Measurements from ENCODE around the gene OVAAL. TPM values are rescaled to one million over a fixed set of nuclear protein-coding genes. Genes with fewer than 3 reads are reported as not detected.

The OVAAL gene
- total and polyA plus RNA-seq, 2 of the 8 experiments (the other 6 are each of a cell fraction or from before 2014, with no cell fraction given), result not detected

DNA sequence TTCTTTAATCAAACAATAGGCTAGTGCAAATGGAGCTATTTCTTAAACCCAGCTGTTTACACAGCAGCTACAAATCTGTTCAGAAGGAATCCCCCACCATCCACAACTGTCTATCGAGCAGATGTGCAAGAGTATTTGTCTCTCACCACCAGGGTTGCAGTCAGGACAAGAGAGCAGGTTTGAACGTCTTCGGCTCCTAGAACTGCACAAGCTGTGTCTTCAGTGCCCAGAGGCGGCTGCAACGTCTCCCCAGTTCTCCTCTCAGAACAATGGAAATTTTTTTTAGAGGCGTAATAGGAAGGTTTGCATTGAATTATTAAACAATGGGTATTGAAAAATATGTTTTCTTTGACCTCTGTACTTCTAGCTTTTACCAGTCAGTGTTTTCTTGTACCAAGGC is 7.3 kb downstream of the OVAAL start:
- CTCF ChIA-PET (ENCODE audit: partially characterized antibody), result interaction anchor here (1.5 kb wide), 1 partner anchor 16 kb away, joined by 3 read pairs; no protein-coding TSS in a partner anchor
- no peak for TF ChIP-seq SAP30 (IDR thresholded peaks at IDR 0.05; ENCODE audit: insufficient read depth, insufficient replicate concordance, low read length)
- no peak for TF ChIP-seq NANOG (IDR thresholded peaks at IDR 0.05; ENCODE audit: insufficient read depth, low read depth, low read length, poor library complexity, severe bottlenecking)
- no peak for TF ChIP-seq TEAD4 (IDR thresholded peaks at IDR 0.05; ENCODE audit: low read depth, low read length)
- TF ChIP-seq, protein P1, sequence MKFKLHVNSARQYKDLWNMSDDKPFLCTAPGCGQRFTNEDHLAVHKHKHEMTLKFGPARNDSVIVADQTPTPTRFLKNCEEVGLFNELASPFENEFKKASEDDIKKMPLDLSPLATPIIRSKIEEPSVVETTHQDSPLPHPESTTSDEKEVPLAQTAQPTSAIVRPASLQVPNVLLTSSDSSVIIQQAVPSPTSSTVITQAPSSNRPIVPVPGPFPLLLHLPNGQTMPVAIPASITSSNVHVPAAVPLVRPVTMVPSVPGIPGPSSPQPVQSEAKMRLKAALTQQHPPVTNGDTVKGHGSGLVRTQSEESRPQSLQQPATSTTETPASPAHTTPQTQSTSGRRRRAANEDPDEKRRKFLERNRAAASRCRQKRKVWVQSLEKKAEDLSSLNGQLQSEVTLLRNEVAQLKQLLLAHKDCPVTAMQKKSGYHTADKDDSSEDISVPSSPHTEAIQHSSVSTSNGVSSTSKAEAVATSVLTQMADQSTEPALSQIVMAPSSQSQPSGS (IDR thresholded peaks at IDR 0.05; ENCODE audit: low read length), result no peak
- no peak for TF ChIP-seq JUND (IDR thresholded peaks at IDR 0.05; ENCODE audit: low read length)
- TF ChIP-seq EP300 (IDR thresholded peaks at IDR 0.05; ENCODE audit: borderline replicate concordance in 1 of 2, low read depth in 2 of 2, low read length in 2 of 2), result no peak
- TF ChIP-seq HDAC6 (IDR thresholded peaks at IDR 0.05; ENCODE audit: low read depth, low read length), result no peak
- TF ChIP-seq, protein P2, sequence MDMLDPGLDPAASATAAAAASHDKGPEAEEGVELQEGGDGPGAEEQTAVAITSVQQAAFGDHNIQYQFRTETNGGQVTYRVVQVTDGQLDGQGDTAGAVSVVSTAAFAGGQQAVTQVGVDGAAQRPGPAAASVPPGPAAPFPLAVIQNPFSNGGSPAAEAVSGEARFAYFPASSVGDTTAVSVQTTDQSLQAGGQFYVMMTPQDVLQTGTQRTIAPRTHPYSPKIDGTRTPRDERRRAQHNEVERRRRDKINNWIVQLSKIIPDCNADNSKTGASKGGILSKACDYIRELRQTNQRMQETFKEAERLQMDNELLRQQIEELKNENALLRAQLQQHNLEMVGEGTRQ (IDR thresholded peaks at IDR 0.05; ENCODE audit: low read length), result no peak
- no peak for TF ChIP-seq KDM4A (IDR thresholded peaks at IDR 0.05; ENCODE audit: low read depth, low read length, severe bottlenecking)
- no peak for TF ChIP-seq TBP (IDR thresholded peaks at IDR 0.05; ENCODE audit: low read depth, low read length)

More for the DNA sequence above, 7.3 kb downstream of the OVAAL start:
- no peak overlapping the region for H3K18ac ChIP-seq (ENCODE audit: extremely low read depth, low read length)
- 88% methylated on average over 6 of the region's 6 CpGs; no CpG with 5 or more reads in 1 of the 2 experiments for WGBS, 2 experiments (ENCODE audit: extremely low coverage in 1 of 2, insufficient coverage in 1 of 2, insufficient read length in 1 of 2, insufficient replicate concordance in 2 of 2, low coverage in 1 of 2, low lambda C conversion rate in 2 of 2, missing lambda C conversion rate in 1 of 2)
- no peaks in the 10 kb centered on the region for H3K23me2 ChIP-seq (ENCODE audit: low read depth, low read length)
- no peak overlapping the region for H3K4ac ChIP-seq (replicated peaks; ENCODE audit: insufficient read length, low read depth, low read length)
- no peaks in the 10 kb centered on the region for H3K27me3 ChIP-seq (replicated peaks in 1 of 4; ENCODE audit: control insufficient read depth in 3 of 4, extremely low read depth in 1 of 4, insufficient read depth in 3 of 4, low read length in 3 of 4)
- POLR2A ChIA-PET (ENCODE audit: partially characterized antibody), result no interaction called here
- no peaks in the 10 kb centered on the region for H3K9me3 ChIP-seq (ENCODE audit: insufficient read depth in 2 of 2, low read depth in 1 of 2, low read length in 1 of 2)
- no peaks in the 10 kb centered on the region for H3K36me3 ChIP-seq (ENCODE audit: control insufficient read depth in 2 of 4, insufficient read depth in 4 of 4, low read length in 3 of 4)
- H2BK12ac ChIP-seq (ENCODE audit: low read depth, low read length), result no peak overlapping the region
- H3K4me1 ChIP-seq (replicated peaks in 1 of 4; ENCODE audit: control insufficient read depth in 3 of 4, insufficient read depth in 4 of 4, low read length in 3 of 4), result no peaks in the 10 kb centered on the region
- H3K14ac ChIP-seq (ENCODE audit: insufficient read length), result no peak overlapping the region
- no peak for FAIRE-seq
- no peak overlapping the region for H3K4me3 ChIP-seq (ENCODE audit: extremely low read depth in 1 of 4, insufficient read depth in 2 of 4, low read depth in 3 of 4, low read length in 4 of 4)
- H2BK20ac ChIP-seq (ENCODE audit: low read length), result no peak overlapping the region
- H3K56ac ChIP-seq (replicated peaks; ENCODE audit: insufficient read length, low read depth, low read length), result no peak overlapping the region
- no peak overlapping the region for H2BK15ac ChIP-seq (ENCODE audit: low read length)
- no peak overlapping the region for H2AK5ac ChIP-seq (ENCODE audit: low read depth, low read length)
- no peak overlapping the region for H2BK120ac ChIP-seq (replicated peaks; ENCODE audit: low read depth, low read length)
- H4K91ac ChIP-seq (replicated peaks; ENCODE audit: insufficient read length, low read length), result no peak overlapping the region
- H4K8ac ChIP-seq (ENCODE audit: extremely low read depth, insufficient read depth, low read length), result peak overlapping the region; percentile 39; the same call in 1 of the 2 replicates
- no peak overlapping the region for H2BK5ac ChIP-seq (ENCODE audit: low read depth, low read length)
- H4K5ac ChIP-seq (ENCODE audit: insufficient read length, low read depth, low read length), result no peak overlapping the region
- H2AFZ ChIP-seq (ENCODE audit: low read length), result 0 out of 2 replicates have a peak overlapping the region, but pooled peaks have one; percentile 49
- H4K20me1 ChIP-seq (replicated peaks in 1 of 2; ENCODE audit: control insufficient read depth in 1 of 2, insufficient read depth in 2 of 2, low read length in 2 of 2), result no peaks in the 10 kb centered on the region
- no peaks in the 10 kb centered on the region for H3K79me1 ChIP-seq (ENCODE audit: low read depth, low read length)
- no peak overlapping the region for H3K27ac ChIP-seq (ENCODE audit: low read depth, low read length)
- no peak overlapping the region for H3K4me2 ChIP-seq (ENCODE audit: insufficient read depth in 1 of 2, low read depth in 2 of 2, low read length in 2 of 2)
- no peak for DNase-seq (ENCODE audit: low read depth in 1 of 2, low spot score in 2 of 2)
- H3K23ac ChIP-seq (ENCODE audit: insufficient read length), result no peak overlapping the region
- H3K9ac ChIP-seq (replicated peaks in 1 of 4; ENCODE audit: extremely low read depth in 1 of 4, low read depth in 3 of 4, low read length in 3 of 4), result no peak overlapping the region
- no peaks in the 10 kb centered on the region for H3K79me2 ChIP-seq (ENCODE audit: control insufficient read depth in 1 of 2, insufficient read depth in 2 of 2, low read length in 2 of 2)
